ENCODE measurements around the gene ATAD3C.
"Not testable (repeated sequence)": the region's sequence is repeated elsewhere in the genome, so short reads cannot be mapped to it uniquely, and the experiment has no call there.

ATAD3C gene

DNA sequence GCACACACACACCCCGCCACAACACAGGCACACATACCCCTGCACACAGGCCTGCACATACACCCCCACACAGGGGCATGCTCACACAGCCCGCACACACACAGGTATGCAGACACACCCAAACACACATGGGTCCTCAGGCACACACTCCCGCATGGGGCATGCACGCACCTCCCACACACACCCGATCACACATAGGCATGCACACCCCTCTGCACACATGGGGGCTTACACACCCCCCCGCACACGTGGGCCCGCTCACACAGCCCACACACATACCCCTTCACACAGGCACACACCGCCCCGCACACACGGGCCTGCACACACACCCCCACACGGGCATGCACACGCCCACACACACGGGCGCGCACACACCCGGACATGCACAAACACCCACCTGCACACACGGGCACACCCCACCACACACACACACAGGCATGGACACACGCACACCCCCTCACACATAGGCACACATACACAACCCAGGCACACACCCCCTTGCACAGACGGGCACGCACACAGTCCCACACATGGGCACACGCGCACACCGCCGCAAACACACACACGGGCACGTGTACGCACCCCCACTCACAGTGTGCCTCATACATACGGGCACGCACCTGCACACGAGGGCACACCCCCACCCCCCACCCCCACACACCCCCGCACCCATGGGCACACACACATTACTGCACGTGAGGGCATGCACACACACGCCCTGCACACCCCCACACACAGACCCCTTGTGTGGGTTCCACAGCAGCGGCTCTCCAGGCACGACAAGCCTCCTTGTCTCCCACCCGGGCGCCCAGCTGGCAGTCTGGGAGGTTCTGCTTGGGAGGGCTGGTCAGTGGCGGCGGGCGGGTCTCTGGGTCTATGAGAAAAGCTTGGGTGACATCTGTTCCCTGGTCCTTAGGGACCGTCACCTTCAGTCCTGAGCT is 30.3 kb downstream of the ATAD3C start:
- H4K20me1 ChIP-seq (ENCODE audit: insufficient read depth): no peaks in the 10 kb centered on the region
- no peak overlapping the region for H3K27ac ChIP-seq
- H3K27me3 ChIP-seq (ENCODE audit: insufficient read depth, low read depth): no peaks in the 10 kb centered on the region
- no peak overlapping the region for H3K4me3 ChIP-seq (IDR thresholded peaks at IDR 0.05; ENCODE audit: insufficient read depth, low read depth, low read length)
- peaks cover 18% of the 10 kb centered on the region for H3K36me3 ChIP-seq (ENCODE audit: insufficient read depth)
- H2AFZ ChIP-seq (ENCODE audit: low read depth): no peak overlapping the region
- H3K79me2 ChIP-seq (ENCODE audit: insufficient read depth, low read depth): peaks cover 32% of the 10 kb centered on the region
- no peak overlapping the region for H3K4me2 ChIP-seq
- TF ChIP-seq, protein P1, sequence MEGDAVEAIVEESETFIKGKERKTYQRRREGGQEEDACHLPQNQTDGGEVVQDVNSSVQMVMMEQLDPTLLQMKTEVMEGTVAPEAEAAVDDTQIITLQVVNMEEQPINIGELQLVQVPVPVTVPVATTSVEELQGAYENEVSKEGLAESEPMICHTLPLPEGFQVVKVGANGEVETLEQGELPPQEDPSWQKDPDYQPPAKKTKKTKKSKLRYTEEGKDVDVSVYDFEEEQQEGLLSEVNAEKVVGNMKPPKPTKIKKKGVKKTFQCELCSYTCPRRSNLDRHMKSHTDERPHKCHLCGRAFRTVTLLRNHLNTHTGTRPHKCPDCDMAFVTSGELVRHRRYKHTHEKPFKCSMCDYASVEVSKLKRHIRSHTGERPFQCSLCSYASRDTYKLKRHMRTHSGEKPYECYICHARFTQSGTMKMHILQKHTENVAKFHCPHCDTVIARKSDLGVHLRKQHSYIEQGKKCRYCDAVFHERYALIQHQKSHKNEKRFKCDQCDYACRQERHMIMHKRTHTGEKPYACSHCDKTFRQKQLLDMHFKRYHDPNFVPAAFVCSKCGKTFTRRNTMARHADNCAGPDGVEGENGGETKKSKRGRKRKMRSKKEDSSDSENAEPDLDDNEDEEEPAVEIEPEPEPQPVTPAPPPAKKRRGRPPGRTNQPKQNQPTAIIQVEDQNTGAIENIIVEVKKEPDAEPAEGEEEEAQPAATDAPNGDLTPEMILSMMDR (conservative IDR thresholded peaks at IDR 0.05; ENCODE audit: low read depth, low read length): no peak
- H3K4me1 ChIP-seq (ENCODE audit: low read depth, poor library complexity, severe bottlenecking): no peaks in the 10 kb centered on the region
- H3K9ac ChIP-seq: no peak overlapping the region

GRCh38 chr1:1480488-1480867 is 31.0 kb downstream of the ATAD3C start:
- not testable (repeated sequence) for H3K4me2 ChIP-seq

DNA sequence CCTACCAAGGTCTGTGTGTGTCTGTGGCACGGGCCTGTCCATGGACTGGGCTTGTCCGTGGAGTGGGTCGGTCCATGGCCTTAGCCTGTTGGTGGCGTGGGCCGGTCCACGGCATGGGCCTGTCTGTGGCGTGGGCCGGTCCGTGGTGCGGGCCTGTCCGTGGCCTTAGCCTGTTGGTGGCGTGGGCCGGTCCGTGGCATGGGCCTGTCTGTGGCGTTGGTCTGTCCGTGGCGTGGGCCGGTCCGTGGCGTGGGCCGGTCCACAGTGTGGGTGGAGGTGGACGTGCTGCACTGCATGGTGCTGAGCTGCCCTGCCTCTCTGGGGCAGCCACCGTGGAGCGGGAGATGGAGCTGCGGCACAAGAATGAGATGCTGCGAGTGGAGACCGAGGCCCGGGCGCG is 32.3 kb downstream of the ATAD3C start:
- H3K4me1 ChIP-seq (ENCODE audit: low read depth, poor library complexity, severe bottlenecking); H3K4me3 ChIP-seq (IDR thresholded peaks at IDR 0.05; ENCODE audit: insufficient read depth, low read depth, low read length); H3K4me2 ChIP-seq; H2AFZ ChIP-seq (ENCODE audit: low read depth); H3K27me3 ChIP-seq (ENCODE audit: insufficient read depth, low read depth); H4K20me1 ChIP-seq (ENCODE audit: insufficient read depth); H3K9ac ChIP-seq; H3K27ac ChIP-seq: not testable (repeated sequence)
- H3K79me2 ChIP-seq (ENCODE audit: insufficient read depth, low read depth): peaks cover 13% of the 10 kb centered on the region
- peaks cover 18% of the 10 kb centered on the region for H3K36me3 ChIP-seq (ENCODE audit: insufficient read depth)

More at GRCh38 chr1:1480488-1480867, 31.0 kb downstream of the ATAD3C start:
- H3K4me1 ChIP-seq (ENCODE audit: low read depth, poor library complexity, severe bottlenecking); H3K4me3 ChIP-seq (IDR thresholded peaks at IDR 0.05; ENCODE audit: insufficient read depth, low read depth, low read length); H4K20me1 ChIP-seq (ENCODE audit: insufficient read depth); H3K9ac ChIP-seq; H3K27ac ChIP-seq; H3K27me3 ChIP-seq (ENCODE audit: insufficient read depth, low read depth); H2AFZ ChIP-seq (ENCODE audit: low read depth): not testable (repeated sequence)
- Histone ChIP-seq H3K36me3 (ENCODE audit: insufficient read depth) (peaks cover 18% of the 10 kb centered on the region), H3K79me2 (ENCODE audit: insufficient read depth, low read depth) (peaks cover 27% of the 10 kb centered on the region)

DNA sequence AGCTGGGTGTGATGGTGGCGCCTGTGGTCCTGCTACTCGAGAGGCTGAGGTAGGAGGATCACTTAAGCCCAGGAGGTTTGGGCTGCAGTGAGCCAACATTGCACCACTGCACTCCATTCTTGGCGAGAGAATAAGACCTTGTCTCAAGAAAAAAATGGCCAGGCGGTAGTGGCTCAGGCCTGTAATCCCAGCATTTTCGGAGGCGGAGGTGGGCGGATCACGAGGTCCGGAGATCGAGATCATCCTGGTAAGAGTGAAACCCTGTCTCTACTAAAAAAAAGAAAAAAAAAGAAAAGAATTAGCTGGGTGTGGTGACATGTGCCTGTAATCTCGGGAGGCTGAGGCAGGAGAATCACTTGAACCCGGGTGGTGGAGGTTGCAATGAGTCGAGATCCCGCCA is 33.4 kb downstream of the ATAD3C start:
- peaks cover 5% of the 10 kb centered on the region; the same call in 1 of the 2 replicates for H3K79me2 ChIP-seq (ENCODE audit: insufficient read depth, low read depth)
- H4K20me1 ChIP-seq (ENCODE audit: insufficient read depth): no peaks in the 10 kb centered on the region
- H3K9ac ChIP-seq: no peak overlapping the region
- peaks cover 20% of the 10 kb centered on the region; the same call in 1 of the 2 replicates for H3K36me3 ChIP-seq (ENCODE audit: insufficient read depth)
- no peaks in the 10 kb centered on the region for H3K27me3 ChIP-seq (ENCODE audit: insufficient read depth, low read depth)
- H3K4me1 ChIP-seq (ENCODE audit: low read depth, poor library complexity, severe bottlenecking): no peaks in the 10 kb centered on the region
- no peak overlapping the region for H3K4me2 ChIP-seq
- TF ChIP-seq, protein P1 (conservative IDR thresholded peaks at IDR 0.05; ENCODE audit: low read depth, low read length): no peak
- no peak overlapping the region for H3K4me3 ChIP-seq (IDR thresholded peaks at IDR 0.05; ENCODE audit: insufficient read depth, low read depth, low read length)
- H2AFZ ChIP-seq (ENCODE audit: low read depth): no peak overlapping the region
- no peak overlapping the region for H3K27ac ChIP-seq

DNA sequence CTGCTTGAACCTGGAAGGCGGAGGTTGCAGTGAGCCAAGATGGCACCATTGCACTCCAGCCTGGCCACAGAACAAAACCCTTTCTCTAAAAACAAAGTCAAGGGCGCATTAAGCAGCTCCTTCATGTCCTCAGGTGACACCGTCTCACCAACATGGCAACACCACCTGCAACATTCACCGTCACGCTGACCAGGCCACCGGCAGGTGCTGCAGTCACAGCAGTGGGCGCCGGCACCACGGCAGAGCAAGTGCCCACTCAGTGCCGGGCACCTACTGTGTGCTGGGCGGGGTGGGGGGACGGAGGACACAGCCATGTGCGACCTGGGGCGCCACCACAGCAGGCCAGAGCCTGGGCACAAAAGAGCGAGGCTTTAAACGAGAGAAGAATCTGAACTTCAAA is 34.2 kb downstream of the ATAD3C start:
- peaks cover 17% of the 10 kb centered on the region; the same call in 1 of the 2 replicates for H3K36me3 ChIP-seq (ENCODE audit: insufficient read depth)
- no peaks in the 10 kb centered on the region for H4K20me1 ChIP-seq (ENCODE audit: insufficient read depth)
- H3K4me1 ChIP-seq (ENCODE audit: low read depth, poor library complexity, severe bottlenecking): no peaks in the 10 kb centered on the region
- no peaks in the 10 kb centered on the region; the same call in 1 of the 2 replicates for H3K79me2 ChIP-seq (ENCODE audit: insufficient read depth, low read depth)
- no peaks in the 10 kb centered on the region for H3K27me3 ChIP-seq (ENCODE audit: insufficient read depth, low read depth)
- H3K4me3 ChIP-seq (IDR thresholded peaks at IDR 0.05; ENCODE audit: insufficient read depth, low read depth, low read length): no peak overlapping the region
- H3K4me2 ChIP-seq: no peak overlapping the region
- no peak overlapping the region for H3K9ac ChIP-seq
- TF ChIP-seq, protein P1 (conservative IDR thresholded peaks at IDR 0.05; ENCODE audit: low read depth, low read length): no peak
- H2AFZ ChIP-seq (ENCODE audit: low read depth): no peak overlapping the region
- H3K27ac ChIP-seq: no peak overlapping the region

DNA sequence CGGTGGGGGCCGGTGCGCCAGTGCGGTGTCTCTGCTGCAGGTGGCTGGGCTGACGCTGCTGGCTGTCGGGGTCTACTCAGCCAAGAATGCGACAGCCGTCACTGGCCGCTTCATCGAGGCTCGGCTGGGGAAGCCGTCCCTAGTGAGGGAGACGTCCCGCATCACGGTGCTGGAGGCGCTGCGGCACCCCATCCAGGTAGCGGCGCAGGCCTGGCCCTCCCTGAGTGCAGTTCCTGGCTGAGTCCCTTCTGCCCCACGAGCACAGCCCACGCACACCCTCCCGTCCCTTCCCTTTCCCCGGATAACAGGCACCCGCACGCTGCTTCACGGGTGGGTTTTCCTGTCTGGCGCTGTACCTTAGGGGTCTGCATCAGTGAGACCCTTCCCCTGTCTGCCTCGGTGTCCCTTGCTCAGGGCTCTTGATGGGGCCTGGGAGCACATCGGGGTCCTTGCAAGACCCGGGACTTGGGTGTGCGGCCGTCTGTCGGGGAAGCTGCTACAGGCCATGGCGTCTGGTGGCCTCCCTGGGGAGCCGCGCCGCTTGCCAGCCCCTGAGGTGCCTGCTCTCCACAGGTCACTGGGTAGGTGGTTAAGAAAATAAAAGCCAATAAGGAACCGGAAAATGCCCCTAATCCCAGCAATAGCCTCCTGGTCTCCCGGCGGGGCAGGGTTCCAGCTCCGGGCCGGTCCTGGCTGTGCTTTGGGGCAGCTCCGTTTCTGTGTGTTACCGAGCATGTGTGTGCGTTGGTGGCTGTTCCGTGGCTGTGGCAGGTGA is 35.7 kb downstream of the ATAD3C start:
- H2AFZ ChIP-seq (ENCODE audit: low read depth); H3K9ac ChIP-seq; H3K4me3 ChIP-seq (IDR thresholded peaks at IDR 0.05; ENCODE audit: insufficient read depth, low read depth, low read length); H4K20me1 ChIP-seq (ENCODE audit: insufficient read depth); H3K27ac ChIP-seq; H3K79me2 ChIP-seq (ENCODE audit: insufficient read depth, low read depth); H3K4me2 ChIP-seq; H3K27me3 ChIP-seq (ENCODE audit: insufficient read depth, low read depth); H3K4me1 ChIP-seq (ENCODE audit: low read depth, poor library complexity, severe bottlenecking): not testable (repeated sequence)
- H3K36me3 ChIP-seq (ENCODE audit: insufficient read depth): peaks cover 17% of the 10 kb centered on the region; the same call in 1 of the 2 replicates

GRCh38 chr1:1485755-1486317 is 36.3 kb downstream of the ATAD3C start:
- peaks cover 17% of the 10 kb centered on the region; the same call in 1 of the 2 replicates for H3K36me3 ChIP-seq (ENCODE audit: insufficient read depth)
- H4K20me1 ChIP-seq (ENCODE audit: insufficient read depth); H3K79me2 ChIP-seq (ENCODE audit: insufficient read depth, low read depth): not testable (repeated sequence)

More at GRCh38 chr1:1485755-1486317, 36.3 kb downstream of the ATAD3C start:
- not testable (repeated sequence) for H2AFZ ChIP-seq (ENCODE audit: low read depth); H3K9ac ChIP-seq; H3K27ac ChIP-seq; H3K27me3 ChIP-seq (ENCODE audit: insufficient read depth, low read depth); H3K4me3 ChIP-seq (IDR thresholded peaks at IDR 0.05; ENCODE audit: insufficient read depth, low read depth, low read length); H3K4me1 ChIP-seq (ENCODE audit: low read depth, poor library complexity, severe bottlenecking); H3K4me2 ChIP-seq
